DMS153 treated with DMSO at 0.1 percent for 48 hours (cell line): Measurements from ENCODE around the gene MPZL2.
"Not testable (repeated sequence)": the region's sequence is repeated elsewhere in the genome, so short reads cannot be mapped to it uniquely, and the experiment has no call there.

ENCODE experiments used
- DNase-seq: peaks from one replicate; lab custom pipeline; 2025; ENCODE audit not compliant: unreplicated experiment; lab: John Stamatoyannopoulos, UW

MPZL2 gene

DNA sequence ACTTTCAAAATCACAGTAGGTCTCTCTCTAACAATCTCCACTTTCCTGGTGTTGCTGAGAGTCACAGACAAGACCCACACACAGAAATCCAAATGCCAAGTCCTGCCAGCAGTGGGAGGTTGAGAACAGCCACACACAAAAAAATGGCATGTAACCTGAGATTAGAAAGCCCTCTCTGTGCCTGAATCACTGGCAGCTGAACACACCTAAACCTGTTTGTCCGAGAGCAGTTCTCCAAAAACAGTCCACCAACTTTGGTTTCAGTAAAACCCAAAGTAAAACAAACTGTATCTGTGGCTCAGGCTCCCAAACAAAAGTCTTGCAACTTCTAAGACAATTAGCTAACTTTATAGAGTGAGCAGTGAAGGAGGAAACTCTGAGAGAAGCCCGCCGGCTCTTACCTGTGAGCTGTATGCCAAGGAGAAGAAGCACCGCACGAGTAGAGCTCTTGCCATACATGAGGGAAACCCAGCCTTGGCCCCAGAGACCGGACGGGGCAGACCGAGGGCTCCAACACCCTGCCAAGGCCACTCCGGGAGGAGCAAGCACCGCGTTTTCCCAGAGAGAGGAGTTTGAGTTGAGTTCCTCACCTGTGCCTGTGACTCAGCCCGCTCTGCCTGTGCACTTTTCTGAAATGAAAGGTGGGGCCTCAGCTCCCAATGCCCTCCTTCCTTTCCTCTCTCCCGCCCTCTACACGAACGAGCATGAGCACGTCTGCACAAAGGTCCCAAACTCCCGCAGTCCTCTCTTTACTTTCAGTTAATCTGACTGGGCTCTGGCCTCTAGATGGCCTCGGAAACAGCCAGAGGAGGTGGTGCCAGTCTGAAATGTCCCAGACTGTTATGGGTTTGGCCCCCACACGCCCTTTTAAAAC is at the start of gene MPZL2:
Gene MPZL2 (minus strand): TSS at position 603 of the 874 bp plus-strand sequence. CDS start 144 bp downstream, at position 459.
- peak; percentile 19 for DNase-seq

DNA sequence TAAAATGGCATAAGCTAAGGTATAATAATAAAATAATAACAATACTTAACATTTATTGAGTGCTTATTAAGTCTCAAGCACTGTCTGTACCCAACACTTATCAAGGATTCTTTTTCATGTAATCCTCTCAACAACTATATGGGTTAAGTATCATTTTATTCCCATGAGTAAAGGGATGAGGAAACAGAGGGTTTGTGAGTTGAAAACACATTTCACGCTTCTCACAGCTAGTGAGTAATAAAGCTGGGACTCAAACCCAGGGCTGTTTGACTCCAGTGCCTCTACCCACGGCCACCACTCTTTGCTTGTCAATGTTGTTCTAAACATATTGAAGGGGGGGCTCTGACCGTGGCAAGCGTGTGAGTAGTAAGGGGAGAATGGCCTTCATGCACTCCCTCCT is 49.1 kb upstream of the MPZL2 start:
- no peak for DNase-seq

DNA sequence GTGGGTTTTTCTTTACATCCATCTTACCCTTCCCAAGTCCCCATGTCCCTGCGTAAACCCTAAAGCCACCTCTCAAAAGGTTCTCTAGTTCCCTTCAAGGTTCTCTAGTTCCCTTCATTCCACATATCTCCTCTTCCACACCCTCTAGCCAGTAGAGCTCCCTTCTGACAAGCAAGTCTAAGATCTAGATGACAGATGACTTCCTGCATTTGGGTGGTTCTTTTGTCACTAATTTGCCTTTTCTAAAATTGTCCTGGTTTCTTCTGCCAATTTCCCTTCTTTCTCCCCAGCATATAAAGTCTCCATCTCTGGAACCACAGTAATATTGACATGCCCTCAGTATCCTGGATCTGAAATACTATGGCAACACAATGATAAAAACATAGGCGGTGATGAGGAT is 48.2 kb upstream of the MPZL2 start:
- DNase-seq: no peak

DNA sequence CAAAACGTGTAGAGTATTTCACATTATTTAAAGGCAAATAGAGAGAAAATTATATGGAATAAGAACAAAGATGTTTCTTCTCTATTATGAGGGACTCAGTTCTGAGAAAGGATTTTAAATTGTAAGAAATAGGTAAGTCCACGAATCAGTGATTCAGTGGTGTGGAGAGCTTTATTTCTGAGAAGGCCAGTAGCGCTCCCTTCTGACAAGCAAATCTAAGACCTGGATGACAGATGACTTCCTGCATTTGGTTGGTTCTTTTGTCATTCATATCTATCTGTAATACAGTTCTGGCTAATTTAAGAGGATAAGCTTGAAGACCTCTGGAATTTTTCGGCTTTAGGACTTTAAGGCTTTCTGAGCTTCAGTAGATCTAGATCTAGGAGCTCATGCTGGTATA is 47.4 kb upstream of the MPZL2 start:
- DNase-seq: no peak

- no peak for DNase-seq
These were observed 46.8 kb upstream of the MPZL2 start for GRCh38 chr11:118310781-118311485.

DNA sequence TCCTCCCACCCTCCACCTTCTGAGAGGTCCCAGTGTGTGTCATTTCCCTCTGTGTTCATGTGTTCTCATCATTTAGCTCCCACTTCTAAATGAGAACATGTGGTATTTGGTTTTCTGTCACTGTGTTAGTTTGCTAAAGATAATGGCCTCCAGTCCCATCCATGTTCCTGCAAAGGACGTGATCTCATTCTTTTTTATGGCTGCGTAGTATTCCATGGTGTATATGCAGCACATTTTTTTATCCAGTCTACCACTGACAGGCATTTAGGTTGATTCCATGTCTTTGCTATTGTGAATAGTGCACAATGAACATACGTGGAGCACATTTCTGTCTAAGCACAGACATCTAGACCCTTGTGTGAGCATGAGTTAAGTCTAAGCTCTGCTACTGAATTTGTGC is 46.2 kb upstream of the MPZL2 start:
- no peak for DNase-seq

GRCh38 chr11:118308995-118309528 is 45.0 kb upstream of the MPZL2 start:
- not testable (repeated sequence) for DNase-seq

- DNase-seq: no peak
These were observed 42.5 kb upstream of the MPZL2 start for GRCh38 chr11:118306556-118306955.

DNA sequence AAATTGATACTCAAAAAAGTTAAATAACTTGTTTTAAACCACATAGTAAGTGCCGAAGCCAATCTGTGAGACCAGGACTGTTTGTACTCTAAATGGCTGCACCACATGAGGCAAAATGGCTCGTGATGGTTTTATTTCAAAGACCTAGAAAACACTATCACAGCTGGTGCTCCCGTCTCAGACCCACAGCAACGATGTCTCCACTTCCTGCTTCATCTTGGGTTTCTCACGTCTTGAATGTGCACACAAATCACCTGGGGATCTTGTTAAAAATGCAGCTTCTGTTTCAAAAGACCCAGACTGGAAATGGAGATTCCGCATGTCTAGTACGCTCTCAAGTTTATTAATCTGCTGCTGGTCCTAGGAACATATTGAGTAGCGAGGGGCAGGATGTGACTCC is 41.6 kb upstream of the MPZL2 start:
- DNase-seq: no peak

DNA sequence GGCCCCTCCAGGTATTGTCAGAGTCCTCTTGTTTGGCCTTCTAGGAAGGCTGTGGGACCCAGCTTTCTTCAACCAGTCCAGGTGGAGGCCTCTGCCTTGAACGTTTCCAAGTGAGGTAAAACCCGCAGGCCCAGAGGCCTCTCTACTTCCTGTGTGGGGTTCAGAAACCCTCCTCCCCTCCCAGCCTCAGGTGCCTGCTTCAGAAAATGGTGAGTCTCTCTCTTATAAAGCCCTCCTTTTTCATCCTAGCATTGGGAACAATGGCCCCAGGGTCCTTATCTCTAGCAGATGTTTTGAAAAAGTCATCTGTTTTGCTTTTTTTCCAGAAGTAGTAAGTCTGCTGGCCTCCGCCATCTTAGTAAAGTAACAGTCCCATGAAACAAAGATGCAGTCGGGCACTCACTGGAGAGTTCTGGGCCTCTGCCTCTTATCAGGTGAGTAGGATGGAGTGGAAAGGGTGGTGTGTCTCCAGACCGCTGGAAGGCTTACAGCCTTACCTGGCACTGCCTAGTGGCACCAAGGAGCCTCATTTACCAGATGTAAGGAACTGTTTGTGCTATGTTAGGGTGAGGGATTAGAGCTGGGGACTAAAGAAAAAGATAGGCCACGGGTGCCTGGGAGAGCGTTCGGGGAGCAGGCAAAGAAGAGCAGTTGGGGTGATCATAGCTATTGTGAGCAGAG is 40.6 kb upstream of the MPZL2 start, which contains the start of gene CD3E:
Gene CD3E (plus strand): TSS at position 163 of the 681 bp plus-strand sequence. CDS start 223 bp downstream, at position 386.
- no peak for DNase-seq

DNA sequence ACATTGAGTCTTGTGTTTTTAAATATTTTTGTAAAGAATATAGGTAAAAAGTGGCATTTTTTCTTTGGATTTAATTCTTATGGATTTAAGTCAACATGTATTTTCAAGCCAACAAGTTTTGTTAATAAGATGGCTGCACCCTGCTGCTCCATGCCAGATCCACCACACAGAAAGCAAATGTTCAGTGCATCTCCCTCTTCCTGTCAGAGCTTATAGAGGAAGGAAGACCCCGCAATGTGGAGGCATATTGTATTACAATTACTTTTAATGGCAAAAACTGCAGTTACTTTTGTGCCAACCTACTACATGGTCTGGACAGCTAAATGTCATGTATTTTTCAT is 40.1 kb upstream of the MPZL2 start:
- no peak for DNase-seq

DNA sequence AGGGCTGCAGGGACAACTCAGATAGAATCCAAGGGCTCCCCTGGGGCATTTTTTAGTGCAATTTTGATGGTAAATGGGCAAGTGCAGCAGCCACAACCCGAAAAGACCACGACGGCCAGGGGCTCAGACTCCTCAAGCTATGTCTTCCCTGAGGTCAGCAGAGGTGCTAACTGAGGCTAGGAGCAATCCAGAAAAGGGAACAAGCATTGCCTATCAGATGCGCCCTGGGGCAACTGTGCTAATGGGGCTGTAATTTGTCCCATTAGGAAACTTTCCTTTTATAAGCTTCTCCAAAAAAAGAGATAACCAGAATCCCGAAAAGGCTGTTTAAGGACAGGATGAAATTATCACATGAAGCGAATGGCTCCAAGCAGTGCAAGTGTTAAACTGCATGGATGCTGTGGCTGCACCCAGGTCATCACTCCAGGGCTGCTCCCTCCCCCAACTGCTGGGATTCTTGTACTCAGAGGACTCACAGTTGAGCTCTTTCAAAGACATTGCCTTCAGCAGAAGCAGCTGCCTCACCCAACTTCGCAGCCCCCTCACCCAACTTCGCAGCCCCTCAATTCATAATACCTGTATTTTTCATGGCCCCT is 37.6 kb upstream of the MPZL2 start:
- DNase-seq: no peak

DNA sequence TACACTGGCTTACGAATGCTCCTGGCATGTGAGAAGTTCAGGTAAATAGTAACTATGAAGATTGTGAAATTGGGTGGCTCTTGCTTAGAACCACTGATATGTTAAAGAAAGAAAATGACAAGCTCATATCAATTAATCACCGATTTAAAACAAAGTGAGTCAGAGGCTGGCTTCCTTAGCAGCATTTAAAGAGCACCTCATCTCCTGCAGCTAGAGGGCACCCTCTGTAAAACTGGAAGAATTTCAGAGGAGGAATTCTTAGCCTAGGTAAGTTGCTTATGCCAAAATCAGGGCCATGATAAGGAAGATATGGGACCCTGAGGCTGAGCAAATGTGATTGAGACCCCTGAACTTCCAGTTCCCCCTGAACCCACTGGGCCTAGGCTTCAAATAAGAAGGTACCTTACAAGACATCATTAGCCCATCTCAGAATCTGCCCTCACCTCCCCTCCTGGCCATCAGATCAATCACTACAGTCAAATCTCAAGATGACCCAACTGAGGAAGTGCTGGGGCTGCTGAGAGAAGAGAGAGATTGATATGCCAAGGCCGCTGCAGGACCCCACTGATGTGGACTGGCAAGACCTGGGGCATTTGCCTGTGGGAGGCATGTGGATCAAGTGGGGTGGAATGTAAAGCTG is 31.8 kb upstream of the MPZL2 start:
- DNase-seq: peak; percentile 1

GRCh38 chr11:118295199-118295598 is 31.1 kb upstream of the MPZL2 start:
- no peak for DNase-seq

DNA sequence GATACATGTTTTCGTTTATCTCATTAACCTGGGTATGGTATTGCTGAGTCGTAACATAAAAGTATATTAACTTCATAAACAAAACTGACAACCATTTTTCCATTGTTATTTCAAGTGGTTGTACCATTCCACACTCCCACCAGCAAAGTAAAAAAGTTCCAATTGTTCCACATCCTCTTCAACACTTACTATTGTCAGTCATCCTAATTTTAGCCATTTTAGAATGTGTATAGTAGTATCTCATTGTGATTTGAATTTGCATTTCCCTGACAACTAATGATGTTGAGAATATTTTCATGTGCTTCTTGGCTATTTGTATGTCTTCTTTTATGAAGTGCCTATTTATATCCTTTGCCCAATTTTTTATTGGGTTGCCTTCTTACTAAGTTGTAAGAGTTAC is 30.0 kb upstream of the MPZL2 start:
- DNase-seq: no peak

GRCh38 chr11:118291477-118292135 is 27.5 kb upstream of the MPZL2 start:
- no peak for DNase-seq

- DNase-seq: no peak
These were observed 26.8 kb upstream of the MPZL2 start for GRCh38 chr11:118290923-118291322.

DNA sequence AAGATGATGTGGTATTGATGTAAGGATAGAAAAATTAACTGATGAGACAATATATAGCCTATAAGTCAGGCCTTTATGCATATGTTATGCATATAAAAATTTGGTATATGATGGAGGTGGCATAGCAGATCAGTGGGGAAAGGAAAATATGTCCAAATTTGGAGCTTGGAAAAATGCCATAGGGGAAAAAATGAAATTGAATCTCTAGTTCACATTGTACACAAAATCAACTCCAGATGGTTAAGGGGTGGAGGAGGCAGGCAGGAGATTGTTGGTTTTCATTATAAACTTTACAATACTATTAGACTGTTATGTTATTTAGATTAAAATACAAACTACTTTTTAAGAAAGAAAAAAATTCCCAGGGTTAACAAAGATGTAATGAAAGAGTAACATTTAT is 25.3 kb upstream of the MPZL2 start:
- no peak for DNase-seq

DNA sequence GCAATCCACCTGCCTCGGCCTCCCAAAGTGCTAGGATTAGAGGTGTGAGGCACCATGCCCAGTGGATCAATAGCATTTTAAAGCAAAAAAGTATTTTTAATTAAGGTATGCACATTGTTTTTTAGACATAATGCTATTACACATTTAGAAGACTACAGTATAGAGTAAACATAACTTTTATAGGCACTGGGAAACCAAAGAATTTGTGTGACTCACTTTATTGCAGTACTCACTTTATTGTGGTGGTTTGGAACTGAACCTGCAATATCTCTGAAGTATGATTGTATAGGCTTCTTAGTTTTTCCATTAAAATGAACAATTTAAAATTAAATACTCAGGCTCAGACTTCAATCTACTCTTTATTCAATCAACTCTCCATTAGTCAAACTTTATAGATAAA is 22.9 kb upstream of the MPZL2 start:
- DNase-seq: no peak

DNA sequence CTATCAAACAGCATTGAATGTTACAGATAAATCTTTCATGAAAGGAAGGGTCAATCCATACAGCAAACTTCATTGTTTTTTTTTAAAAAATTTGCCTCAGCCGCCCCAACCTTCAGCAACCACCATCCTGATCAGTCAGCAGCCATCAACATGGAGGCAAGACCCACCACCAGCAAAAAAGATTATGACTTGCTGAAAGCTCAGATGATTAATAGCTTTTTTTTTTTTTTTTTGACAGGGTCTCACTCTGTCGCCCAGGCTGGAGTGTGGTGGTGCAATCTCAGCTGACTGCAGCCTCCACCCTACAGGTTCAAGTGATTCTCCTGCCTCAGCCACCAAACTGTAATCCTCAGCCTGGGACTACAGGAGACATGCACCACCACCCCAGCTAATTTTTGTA is 22.4 kb upstream of the MPZL2 start:
- no peak for DNase-seq
